Right lobe of liver (tissue), 6 donors: ENCODE measurements around the gene CYP8B1. TPM values are rescaled to one million over a fixed set of nuclear protein-coding genes. Genes with fewer than 3 reads are reported as not detected.

Experiments used
- ATAC-seq, 4 donors: fragments of 200-7000 bp; cut with Tn5 transposase; one replicate each; pipeline ENCODE4 v1.9.1; 2020; ENCODE audit warnings: mild to moderate bottlenecking in 4 of 4, moderate library complexity in 4 of 4
- DNase-seq, 3 donors: peaks; one replicate each; pipeline ENCODE4 v3.0.0-alpha.2; 2020
- H3K27ac ChIP-seq, 3 donors: fragments of 200-600 bp; one replicate each; pipeline ENCODE4 v1.8.0; 2022
- H3K27me3 ChIP-seq, 2 donors: fragments of 200-600 bp; one replicate each; pipeline ENCODE4 v1.8.0; 2022
- H3K36me3 ChIP-seq, 4 donors: fragments of 200-600 bp; sonication (generic) in 1 of 4; one replicate each; pipeline versions ENCODE4 v1.5.1 to v1.8.0; 2017 to 2022; ENCODE audit warnings: control low read depth in 1 of 4
- H3K4me1 ChIP-seq, 4 donors: fragments of 200-600 bp; sonication (generic) in 1 of 4; one replicate each; pipeline versions ENCODE4 v1.5.1 to v1.8.0; 2017 to 2022; ENCODE audit warnings: control low read depth in 1 of 4
- H3K4me3 ChIP-seq, 3 donors: fragments of 200-600 bp; one replicate each; pipeline ENCODE4 v1.8.0; 2022
- H3K9me3 ChIP-seq, 4 donors: fragments of 200-600 bp; sonication (generic) in 1 of 4; one replicate each; pipeline versions ENCODE4 v1.5.1 to v1.8.0; 2017 to 2022; ENCODE audit warnings: control low read depth in 1 of 4
- POLR2A ChIP-seq: fragments of 450-650 bp; IDR thresholded peaks from one replicate; pipeline ENCODE4 v1.6.1; 2017; ENCODE audit warnings: antibody characterized with exemption, mild to moderate bottlenecking
- WGBS: methylation state at CpG from one replicate; pipeline ENCODE4 v1.1.6; 2018; ENCODE audit warnings: low coverage, low lambda C conversion rate; ENCODE audit not compliant: insufficient coverage; ENCODE audit errors: missing lambda C conversion rate; 5-methylcytosine and 5-hydroxymethylcytosine counted together
- intact Hi-C, 2 donors: fragments of 100-400 bp; cut with DNase I; formaldehyde crosslinking; loops; one replicate each; pipeline versions ENCODE4 v1.11.2 to v1.14.1; 2022
- total RNA-seq, 6 experiments: library from RNA; depleted of rRNA in 2 of 6; stranded (reverse); fragments of >200 nt in 2 of 6; fragmentation: NEBNext Ultra II Directional in 3 of 6; extraction: Animal tissue kit (Norgen Biotek cat#: 25700) in 3 of 6; gene quantifications; one replicate each; pipeline versions ENCODE4 v1.1.0 to v1.2.4, GENCODE V29; 2016 to 2023
- TF ChIP-seq, protein P1 (sequence below), 4 donors: fragments of 200-600 bp in 3 of 4; fragments of 450-650 bp in 1 of 4; IDR thresholded peaks; one replicate each; pipeline versions ENCODE4 v1.5.1 to v1.8.0; 2016 to 2022; ENCODE audit warnings: antibody characterized with exemption in 4 of 4, mild to moderate bottlenecking in 2 of 4
- donor health status: DM: no; HTN: yes; CAD: no.
- donor health status: DM: no; HTN: no; CAD: no.
- donor health status: DM: no; HTN: no; CAD: no.
- donor health status: DM: no; HTN: yes; CAD: no.
- donor health status: DM: no; HTN: yes; CAD: no.

CYP8B1 gene
- total RNA-seq, 6 experiments from 2014 or later, result 237 to 478 (median 308) TPM

- intact Hi-C loops, result no loop called here
- no peaks in the 10 kb centered on the region for H3K36me3 ChIP-seq
- no peaks in the 10 kb centered on the region for H3K9me3 ChIP-seq
- peak; percentile 91 to 98 (median 96) for ATAC-seq
- TF ChIP-seq POLR2A, result peak; percentile 59
- TF ChIP-seq, protein P1, sequence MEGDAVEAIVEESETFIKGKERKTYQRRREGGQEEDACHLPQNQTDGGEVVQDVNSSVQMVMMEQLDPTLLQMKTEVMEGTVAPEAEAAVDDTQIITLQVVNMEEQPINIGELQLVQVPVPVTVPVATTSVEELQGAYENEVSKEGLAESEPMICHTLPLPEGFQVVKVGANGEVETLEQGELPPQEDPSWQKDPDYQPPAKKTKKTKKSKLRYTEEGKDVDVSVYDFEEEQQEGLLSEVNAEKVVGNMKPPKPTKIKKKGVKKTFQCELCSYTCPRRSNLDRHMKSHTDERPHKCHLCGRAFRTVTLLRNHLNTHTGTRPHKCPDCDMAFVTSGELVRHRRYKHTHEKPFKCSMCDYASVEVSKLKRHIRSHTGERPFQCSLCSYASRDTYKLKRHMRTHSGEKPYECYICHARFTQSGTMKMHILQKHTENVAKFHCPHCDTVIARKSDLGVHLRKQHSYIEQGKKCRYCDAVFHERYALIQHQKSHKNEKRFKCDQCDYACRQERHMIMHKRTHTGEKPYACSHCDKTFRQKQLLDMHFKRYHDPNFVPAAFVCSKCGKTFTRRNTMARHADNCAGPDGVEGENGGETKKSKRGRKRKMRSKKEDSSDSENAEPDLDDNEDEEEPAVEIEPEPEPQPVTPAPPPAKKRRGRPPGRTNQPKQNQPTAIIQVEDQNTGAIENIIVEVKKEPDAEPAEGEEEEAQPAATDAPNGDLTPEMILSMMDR (IDR thresholded peaks at IDR 0.05), result peak; percentile 90 to 96 (median 92)
- 5% methylated on average over 25 of the region's 61 CpGs for WGBS
- peak; percentile 87 to 90 (median 87) for DNase-seq
- H3K27me3 ChIP-seq, result no peaks in the 10 kb centered on the region
- H3K4me3 ChIP-seq, result peak overlapping the region; percentile 40 to 78 (median 64)
- peaks cover 0 to 30% (median 10%) of the 10 kb centered on the region in 4 donors for H3K4me1 ChIP-seq
- peak overlapping the region; percentile 74 to 93 (median 88) for H3K27ac ChIP-seq
These were observed 5.1 kb upstream of the CYP8B1 start for GRCh38 chr3:42880601-42881451.

DNA sequence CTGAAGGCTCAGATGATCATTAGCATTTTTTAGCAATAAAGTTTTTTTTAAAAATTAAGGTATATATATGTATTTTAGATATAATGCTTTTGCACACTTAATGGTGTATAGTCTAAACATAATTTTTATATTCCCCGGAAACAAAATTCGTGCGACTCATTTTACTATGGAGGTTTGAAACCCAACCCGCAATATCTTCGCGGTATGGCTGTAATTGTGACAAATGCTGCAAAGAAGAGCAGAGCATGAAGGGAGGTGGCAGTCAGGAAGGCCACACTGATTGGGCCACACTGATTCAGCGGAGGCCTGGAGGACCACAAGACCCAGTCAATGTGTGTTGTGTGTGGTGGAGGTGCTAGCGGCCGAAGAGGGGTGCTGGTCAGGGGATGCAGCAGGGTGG is 4.5 kb upstream of the CYP8B1 start:
- TF ChIP-seq, protein P1 (IDR thresholded peaks at IDR 0.05), result no peak
- TF ChIP-seq POLR2A, result no peak
- no peak for DNase-seq
- intact Hi-C loops, result no loop called here
- Histone ChIP-seq H3K9me3 (no peaks in the 10 kb centered on the region), H3K27ac (peak overlapping the region in 2 of 3 donors; percentile 74 to 88), H3K36me3 (no peaks in the 10 kb centered on the region), H3K4me3 (peak overlapping the region; percentile 40 to 78 (median 64)), H3K4me1 (peaks cover 0 to 30% (median 10%) of the 10 kb centered on the region in 4 donors), H3K27me3 (no peaks in the 10 kb centered on the region)
- peak in 2 of 4 donors; percentile 0 to 1 for ATAC-seq
- WGBS, result 92% methylated on average over 9 of the region's 9 CpGs

- WGBS, result 94% methylated on average over 2 of the region's 2 CpGs
- Histone ChIP-seq H3K36me3 (no peaks in the 10 kb centered on the region), H3K4me3 (no peak overlapping the region), H3K4me1 (peaks cover 0 to 30% (median 10%) of the 10 kb centered on the region in 4 donors), H3K27me3 (no peaks in the 10 kb centered on the region), H3K27ac (peak overlapping the region in 2 of 3 donors; percentile 93 to 98), H3K9me3 (no peaks in the 10 kb centered on the region)
- no peak for ATAC-seq
- no peak for DNase-seq
- no peak for TF ChIP-seq POLR2A
- TF ChIP-seq, protein P1 (IDR thresholded peaks at IDR 0.05), result no peak
- intact Hi-C loops, result no loop called here
These were observed 2.2 kb upstream of the CYP8B1 start for GRCh38 chr3:42877881-42878280.

GRCh38 chr3:42876940-42877720 is 1.5 kb upstream of the CYP8B1 start:
- Histone ChIP-seq H3K9me3 (no peaks in the 10 kb centered on the region), H3K36me3 (no peaks in the 10 kb centered on the region), H3K27me3 (no peaks in the 10 kb centered on the region), H3K27ac (peak overlapping the region; percentile 91 to 98 (median 93)), H3K4me1 (peaks cover 0 to 32% (median 10%) of the 10 kb centered on the region in 4 donors), H3K4me3 (no peak overlapping the region)
- DNase-seq (no peak), ATAC-seq (no peak)
- TF ChIP-seq, protein P1 (IDR thresholded peaks at IDR 0.05), result no peak
- TF ChIP-seq POLR2A, result no peak
- intact Hi-C loops, result no loop called here
- WGBS, result 24% methylated on average over 5 of the region's 7 CpGs
